GM23248 (cell line): ENCODE results near the gene VSTM2A. TPM values are rescaled to one million over a fixed set of nuclear protein-coding genes. Genes with fewer than 3 reads are reported as not detected.
"Not testable (repeated sequence)": the region's sequence is repeated elsewhere in the genome, so short reads cannot be mapped to it uniquely, and the experiment has no call there.

Experiments used
- DNase-seq: peaks from one replicate; pipeline ENCODE4 v3.0.0-alpha.2; 2015
- H2AFZ ChIP-seq: fragments of 200-600 bp; sonication (generic); 2 replicates; pipeline ENCODE4 v1.6.1; 2016; ENCODE audit warnings: antibody characterized with exemption
- H3F3A ChIP-seq: fragments of 200-600 bp; sonication (generic); 2 replicates; pipeline ENCODE4 v1.6.1; 2016; ENCODE audit warnings: mild to moderate bottlenecking, antibody characterized with exemption, mixed run types; ENCODE audit not compliant: insufficient read depth
- H3K27ac ChIP-seq: fragments of 200-600 bp; sonication (generic); 2 replicates; pipeline ENCODE4 v1.5.1; 2016; ENCODE audit warnings: mild to moderate bottlenecking
- H3K27me3 ChIP-seq: fragments of 200-600 bp; sonication (generic); replicated peaks from 2 replicates; pipeline ENCODE4 v1.6.1; 2016; ENCODE audit warnings: mild to moderate bottlenecking; ENCODE audit not compliant: insufficient read depth
- H3K36me3 ChIP-seq: fragments of 200-600 bp; sonication (generic); 2 replicates; pipeline ENCODE4 v1.6.1; 2016; ENCODE audit warnings: low read depth, mild to moderate bottlenecking
- H3K4me1 ChIP-seq: fragments of 200-600 bp; sonication (generic); 2 replicates; pipeline ENCODE4 v1.6.1; 2016; ENCODE audit warnings: mild to moderate bottlenecking; ENCODE audit not compliant: insufficient read depth
- H3K4me2 ChIP-seq: fragments of 200-600 bp; sonication (generic); one replicate; pipeline ENCODE4 v1.6.1; 2016; ENCODE audit warnings: mild to moderate bottlenecking; ENCODE audit not compliant: unreplicated experiment
- H3K4me3 ChIP-seq: fragments of 200-600 bp; sonication (generic); 2 replicates; pipeline ENCODE4 v1.5.1; 2016; ENCODE audit warnings: mild to moderate bottlenecking
- H3K79me2 ChIP-seq: fragments of 200-600 bp; sonication (generic); 2 replicates; pipeline ENCODE4 v1.6.1; 2016; ENCODE audit warnings: mild to moderate bottlenecking; ENCODE audit not compliant: insufficient read depth
- H3K9ac ChIP-seq: fragments of 200-600 bp; sonication (generic); 2 replicates; pipeline ENCODE4 v1.6.1; 2016; ENCODE audit warnings: mild to moderate bottlenecking
- H3K9me2 ChIP-seq: fragments of 200-600 bp; sonication (generic); 2 replicates; pipeline ENCODE4 v1.6.1; 2016; ENCODE audit warnings: mixed run types, mild to moderate bottlenecking, moderate library complexity; ENCODE audit not compliant: insufficient read depth
- H3K9me3 ChIP-seq: fragments of 200-600 bp; sonication (generic); one replicate; pipeline ENCODE4 v1.6.1; 2017; ENCODE audit warnings: low read depth
- H4K20me1 ChIP-seq: fragments of 200-600 bp; sonication (generic); 2 replicates; pipeline ENCODE4 v1.6.0; 2016; ENCODE audit not compliant: insufficient read depth
- EZH2 ChIP-seq: fragments of 200-600 bp; sonication (generic); IDR thresholded peaks from 2 replicates; pipeline ENCODE4 v1.6.1; 2018; ENCODE audit warnings: antibody characterized with exemption, mild to moderate bottlenecking; ENCODE audit not compliant: insufficient read depth, poor library complexity, severe bottlenecking
- EZH2phosphoT487 ChIP-seq: fragments of 200-600 bp; sonication (generic); IDR thresholded peaks from 2 replicates; pipeline ENCODE4 v1.6.1; 2018; ENCODE audit warnings: antibody characterized with exemption, moderate library complexity, mild to moderate bottlenecking, low read depth; ENCODE audit not compliant: insufficient read depth
- WGBS, 2 experiments: methylation state at CpG; one replicate each; pipeline ENCODE4 v1.1.6; 2015 to 2017; ENCODE audit warnings: low lambda C conversion rate in 2 of 2, low coverage in 1 of 2; ENCODE audit errors: missing lambda C conversion rate in 2 of 2; 5-methylcytosine and 5-hydroxymethylcytosine counted together
- in situ Hi-C: fragments of 300-500 bp; cut with MboI; formaldehyde crosslinking; loops from 2 replicates; pipeline ENCODE4 v1.15.0; 2020
- polyA plus RNA-seq: library from polyadenylated mRNA; unstranded; fragments of >200 nt; fragmentation: Nextera tagmentation; extraction: Ambion mirVana; gene quantifications from 2 replicates; pipeline ENCODE4 v1.2.1, GENCODE V29; 2016
- total RNA-seq: library from RNA; depleted of rRNA; stranded (reverse); fragments of >200 nt; shearing (Covaris generic); gene quantifications from 2 replicates; pipeline ENCODE4 v1.2.3, GENCODE V29; 2014; rRNA removed

Gene VSTM2A
- total RNA-seq = not detected in 2 replicates
- polyA plus RNA-seq = not detected in 2 replicates

GRCh38 chr7:54541669-54542625, at the start of gene VSTM2A:
TSS of gene VSTM2A (plus strand) at chr7:54542375. CDS start at chr7:54542731, 356 bp downstream.
- TF ChIP-seq EZH2 = no peak
- TF ChIP-seq EZH2phosphoT487 = no peak
- Histone ChIP-seq H3K4me1 (no peaks in the 10 kb centered on the region), H4K20me1 (no peaks in the 10 kb centered on the region), H3K79me2 (no peaks in the 10 kb centered on the region), H3K9ac (no peak within 1 kb of the TSS), H2AFZ (no peak within 1 kb of the TSS), H3K27me3 (peaks cover 37% of the 10 kb centered on the region), H3K4me2 (no peak within 1 kb of the TSS), H3K36me3 (no peaks in the 10 kb centered on the region), H3F3A (no peaks in the 10 kb centered on the region), H3K9me2 (no peaks in the 10 kb centered on the region), H3K9me3 (no peaks in the 10 kb centered on the region), H3K4me3 (no peak within 1 kb of the TSS), H3K27ac (no peak within 1 kb of the TSS)
- peak; percentile 28 for DNase-seq
- in situ Hi-C loops = no loop called here
- 3 to 5% methylated on average over 55 to 60 of the region's 64 CpGs for WGBS, 2 experiments

- H2AFZ ChIP-seq, in situ Hi-C loops, H3F3A ChIP-seq, H3K27ac ChIP-seq, H3K79me2 ChIP-seq, H3K9ac ChIP-seq, H3K9me3 ChIP-seq, H4K20me1 ChIP-seq, H3K4me3 ChIP-seq, H3K9me2 ChIP-seq, DNase-seq, H3K27me3 ChIP-seq, H3K4me1 ChIP-seq, H3K36me3 ChIP-seq, H3K4me2 ChIP-seq: not testable (repeated sequence)
- WGBS, 2 experiments = 45 to 50% methylated on average over 11 to 12 of the region's 12 CpGs
Measured at GRCh38 chr7:54504531-54504930, 37.6 kb upstream of the VSTM2A start.

GRCh38 chr7:54529568-54529967, 12.6 kb upstream of the VSTM2A start:
- Histone ChIP-seq H3F3A (no peaks in the 10 kb centered on the region), H3K79me2 (no peaks in the 10 kb centered on the region), H3K9me2 (no peaks in the 10 kb centered on the region), H4K20me1 (no peaks in the 10 kb centered on the region), H3K9ac (no peak overlapping the region), H2AFZ (no peak overlapping the region), H3K9me3 (no peaks in the 10 kb centered on the region), H3K4me1 (no peaks in the 10 kb centered on the region), H3K4me3 (no peak overlapping the region), H3K27me3 (no peaks in the 10 kb centered on the region), H3K27ac (no peak overlapping the region), H3K4me2 (no peak overlapping the region), H3K36me3 (no peaks in the 10 kb centered on the region)
- in situ Hi-C loops = no loop called here
- 0% methylated on average over 1 of the region's 1 CpG for WGBS, 2 experiments
- DNase-seq = no peak
- TF ChIP-seq EZH2 (no peak), EZH2phosphoT487 (no peak)

GRCh38 chr7:54538122-54538521, 4.1 kb upstream of the VSTM2A start:
- 2 to 3% methylated on average over 3 of the region's 3 CpGs for WGBS, 2 experiments

More at GRCh38 chr7:54538122-54538521, 4.1 kb upstream of the VSTM2A start:
- no peak overlapping the region for H2AFZ ChIP-seq
- H3F3A ChIP-seq = no peaks in the 10 kb centered on the region
- no peaks in the 10 kb centered on the region for H3K9me3 ChIP-seq
- no peak overlapping the region for H3K4me3 ChIP-seq
- no peak overlapping the region for H3K4me2 ChIP-seq
- H3K27ac ChIP-seq = no peak overlapping the region
- H4K20me1 ChIP-seq = no peaks in the 10 kb centered on the region
- no peaks in the 10 kb centered on the region for H3K9me2 ChIP-seq
- H3K27me3 ChIP-seq = peaks cover 19% of the 10 kb centered on the region
- H3K9ac ChIP-seq = no peak overlapping the region
- no peak for DNase-seq
- TF ChIP-seq EZH2phosphoT487 = no peak
- no peak for TF ChIP-seq EZH2
- no peaks in the 10 kb centered on the region for H3K4me1 ChIP-seq
- no peaks in the 10 kb centered on the region for H3K36me3 ChIP-seq
- no peaks in the 10 kb centered on the region for H3K79me2 ChIP-seq
- in situ Hi-C loops = no loop called here
